Transverse colon (tissue), 3 donors: ENCODE measurements around the gene DMGDH.

Experiments
- POLR2A ChIP-seq: fragments of 450-650 bp; IDR thresholded peaks from one replicate; pipeline ENCODE4 v1.6.1; 2016; ENCODE audit warnings: antibody characterized with exemption, mild to moderate bottlenecking, moderate library complexity
- TF ChIP-seq, protein P1 (sequence below), 5 experiments: fragments of 200-600 bp in 3 of 5; fragments of 450-650 bp in 2 of 5; sonication (generic) in 3 of 5; IDR thresholded peaks; 1 replicate in 2 of 5; 2 replicates in 3 of 5; pipeline ENCODE4 v1.5.1; 2016 to 2017; ENCODE audit warnings: antibody characterized with exemption in 5 of 5, inconsistent platforms in 3 of 5, mild to moderate bottlenecking in 2 of 5, moderate library complexity in 1 of 5

DNA sequence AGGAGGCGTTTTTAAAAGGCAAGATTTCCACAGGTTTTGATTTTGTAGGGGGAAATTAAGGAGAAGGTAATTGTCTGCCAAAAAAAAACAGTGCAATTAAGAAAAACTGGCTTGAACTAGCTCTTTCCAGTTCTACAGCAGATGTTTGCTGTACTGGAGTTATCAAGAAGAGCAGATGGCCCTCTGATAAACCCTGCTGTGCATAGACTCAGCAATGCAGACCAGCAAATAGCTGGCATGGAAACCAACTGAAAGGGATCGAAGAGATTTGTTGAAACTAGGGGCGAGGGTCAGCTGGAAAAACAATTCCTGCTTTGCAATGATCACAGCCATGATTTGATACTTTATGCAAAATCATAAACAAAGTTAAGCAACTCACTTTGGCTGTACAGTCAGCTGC is 24.3 kb upstream of the DMGDH start:
- TF ChIP-seq, protein P1, sequence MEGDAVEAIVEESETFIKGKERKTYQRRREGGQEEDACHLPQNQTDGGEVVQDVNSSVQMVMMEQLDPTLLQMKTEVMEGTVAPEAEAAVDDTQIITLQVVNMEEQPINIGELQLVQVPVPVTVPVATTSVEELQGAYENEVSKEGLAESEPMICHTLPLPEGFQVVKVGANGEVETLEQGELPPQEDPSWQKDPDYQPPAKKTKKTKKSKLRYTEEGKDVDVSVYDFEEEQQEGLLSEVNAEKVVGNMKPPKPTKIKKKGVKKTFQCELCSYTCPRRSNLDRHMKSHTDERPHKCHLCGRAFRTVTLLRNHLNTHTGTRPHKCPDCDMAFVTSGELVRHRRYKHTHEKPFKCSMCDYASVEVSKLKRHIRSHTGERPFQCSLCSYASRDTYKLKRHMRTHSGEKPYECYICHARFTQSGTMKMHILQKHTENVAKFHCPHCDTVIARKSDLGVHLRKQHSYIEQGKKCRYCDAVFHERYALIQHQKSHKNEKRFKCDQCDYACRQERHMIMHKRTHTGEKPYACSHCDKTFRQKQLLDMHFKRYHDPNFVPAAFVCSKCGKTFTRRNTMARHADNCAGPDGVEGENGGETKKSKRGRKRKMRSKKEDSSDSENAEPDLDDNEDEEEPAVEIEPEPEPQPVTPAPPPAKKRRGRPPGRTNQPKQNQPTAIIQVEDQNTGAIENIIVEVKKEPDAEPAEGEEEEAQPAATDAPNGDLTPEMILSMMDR (IDR thresholded peaks at IDR 0.05) = no peak
- TF ChIP-seq POLR2A = no peak
